NCI-H2171 (cell line): Measurements from ENCODE around the gene BLOC1S5.

Experiments used
- DNase-seq: peaks from one replicate; lab custom pipeline; 2025; lab: John Stamatoyannopoulos, UW

Gene BLOC1S5

GRCh38 chr6:8063761-8064637 lies at the start of gene BLOC1S5:
Gene BLOC1S5, minus strand, starts transcription at chr6:8064389. Its CDS starts 13 bp downstream, at chr6:8064376.
- peak; percentile 96 for DNase-seq

GRCh38 chr6:8113131-8113654 lies 49.0 kb upstream of the BLOC1S5 start:
- no peak for DNase-seq

- no peak for DNase-seq
These were observed 46.5 kb upstream of the BLOC1S5 start for GRCh38 chr6:8110725-8111124.

- DNase-seq = no peak
These were observed 46.0 kb upstream of the BLOC1S5 start for GRCh38 chr6:8110117-8110721.

- no peak for DNase-seq
These were observed 44.8 kb upstream of the BLOC1S5 start for GRCh38 chr6:8108759-8109539.

GRCh38 chr6:8108031-8108660 lies 44.0 kb upstream of the BLOC1S5 start:
- DNase-seq = no peak

- DNase-seq = no peak
These were observed 41.6 kb upstream of the BLOC1S5 start for GRCh38 chr6:8105791-8106190.

GRCh38 chr6:8103726-8104125 lies 39.5 kb upstream of the BLOC1S5 start:
- no peak for DNase-seq

- DNase-seq = peak; percentile 95
These were observed 38.2 kb upstream of the BLOC1S5 start, which contains the start of gene EEF1E1 for GRCh38 chr6:8102122-8102958. Gene EEF1E1, minus strand, starts transcription at chr6:8102548. Its CDS starts 27 bp downstream, at chr6:8102521.

GRCh38 chr6:8100159-8100854 lies 36.1 kb upstream of the BLOC1S5 start:
- no peak for DNase-seq

- DNase-seq = no peak
These were observed 26.5 kb upstream of the BLOC1S5 start for GRCh38 chr6:8090650-8091049.

GRCh38 chr6:8088886-8089285 lies 24.7 kb upstream of the BLOC1S5 start:
- DNase-seq = no peak

GRCh38 chr6:8087870-8088754 lies 23.9 kb upstream of the BLOC1S5 start:
- DNase-seq = no peak

GRCh38 chr6:8086755-8087306 lies 22.6 kb upstream of the BLOC1S5 start:
- DNase-seq = no peak

GRCh38 chr6:8085053-8085511 lies 20.9 kb upstream of the BLOC1S5 start:
- no peak for DNase-seq

GRCh38 chr6:8084586-8084985 lies 20.4 kb upstream of the BLOC1S5 start:
- DNase-seq = no peak

- DNase-seq = no peak
These were observed 19.0 kb upstream of the BLOC1S5 start for GRCh38 chr6:8082954-8083858.

- no peak for DNase-seq
These were observed 18.4 kb upstream of the BLOC1S5 start for GRCh38 chr6:8082572-8082953.
